ENCODE measurements around the gene GJB2. TPM values are rescaled to one million over a fixed set of nuclear protein-coding genes. Genes with fewer than 3 reads are reported as not detected.
A peak's percentile ranks its signal among the peaks of the same experiment; 100 is the strongest.

The GJB2 gene
- total RNA-seq (2022): 12.9 and 15.5 TPM in 2 replicates
- percentile 53 among the genes with signal in this experiment for Bru-seq, nascent RNA
- BruChase-seq, experiment 1, labeled RNA remaining after a 6-hour chase: percentile 83 among the genes with signal in this experiment
- percentile 68 among the genes with signal in this experiment for BruChase-seq, experiment 2, labeled RNA remaining after a 2-hour chase
- long read RNA-seq, transcript GJB2-202 (2 exons, 2,290 nt): major isoform, 16 of 18 reads
- long read RNA-seq, partial matches to known transcripts: 0 of 18 reads
- long read RNA-seq, other reads (novel, unspliced or antisense): 0 of 18 reads

DNA sequence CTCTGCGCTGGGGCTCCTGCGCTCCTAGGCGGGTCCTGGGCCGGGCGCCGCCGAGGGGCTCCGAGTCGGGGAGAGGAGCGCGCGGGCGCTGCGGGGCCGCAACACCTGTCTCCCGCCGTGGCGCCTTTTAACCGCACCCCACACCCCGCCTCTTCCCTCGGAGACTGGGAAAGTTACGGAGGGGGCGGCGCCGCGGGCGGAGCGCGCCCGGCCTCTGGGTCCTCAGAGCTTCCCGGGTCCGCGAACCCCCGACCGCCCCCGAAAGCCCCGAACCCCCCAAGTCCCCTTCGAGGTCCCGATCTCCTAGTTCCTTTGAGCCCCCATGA, at the start of gene GJB2:
TSS of gene GJB2 (minus strand) at position 103 of the 326 bp plus-strand sequence. CDS start 3,357 bp downstream, outside the sequence.
- Mint-ChIP-seq H3K27ac (ENCODE audit: low read depth, unreplicated experiment) (peak within 1 kb of the TSS; percentile 21), H3K4me3 (ENCODE audit: unreplicated experiment) (peak within 1 kb of the TSS; percentile 74)
- TF ChIP-seq, protein P1, sequence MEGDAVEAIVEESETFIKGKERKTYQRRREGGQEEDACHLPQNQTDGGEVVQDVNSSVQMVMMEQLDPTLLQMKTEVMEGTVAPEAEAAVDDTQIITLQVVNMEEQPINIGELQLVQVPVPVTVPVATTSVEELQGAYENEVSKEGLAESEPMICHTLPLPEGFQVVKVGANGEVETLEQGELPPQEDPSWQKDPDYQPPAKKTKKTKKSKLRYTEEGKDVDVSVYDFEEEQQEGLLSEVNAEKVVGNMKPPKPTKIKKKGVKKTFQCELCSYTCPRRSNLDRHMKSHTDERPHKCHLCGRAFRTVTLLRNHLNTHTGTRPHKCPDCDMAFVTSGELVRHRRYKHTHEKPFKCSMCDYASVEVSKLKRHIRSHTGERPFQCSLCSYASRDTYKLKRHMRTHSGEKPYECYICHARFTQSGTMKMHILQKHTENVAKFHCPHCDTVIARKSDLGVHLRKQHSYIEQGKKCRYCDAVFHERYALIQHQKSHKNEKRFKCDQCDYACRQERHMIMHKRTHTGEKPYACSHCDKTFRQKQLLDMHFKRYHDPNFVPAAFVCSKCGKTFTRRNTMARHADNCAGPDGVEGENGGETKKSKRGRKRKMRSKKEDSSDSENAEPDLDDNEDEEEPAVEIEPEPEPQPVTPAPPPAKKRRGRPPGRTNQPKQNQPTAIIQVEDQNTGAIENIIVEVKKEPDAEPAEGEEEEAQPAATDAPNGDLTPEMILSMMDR (IDR thresholded peaks at IDR 0.05; ENCODE audit: unreplicated experiment): no peak

DNA sequence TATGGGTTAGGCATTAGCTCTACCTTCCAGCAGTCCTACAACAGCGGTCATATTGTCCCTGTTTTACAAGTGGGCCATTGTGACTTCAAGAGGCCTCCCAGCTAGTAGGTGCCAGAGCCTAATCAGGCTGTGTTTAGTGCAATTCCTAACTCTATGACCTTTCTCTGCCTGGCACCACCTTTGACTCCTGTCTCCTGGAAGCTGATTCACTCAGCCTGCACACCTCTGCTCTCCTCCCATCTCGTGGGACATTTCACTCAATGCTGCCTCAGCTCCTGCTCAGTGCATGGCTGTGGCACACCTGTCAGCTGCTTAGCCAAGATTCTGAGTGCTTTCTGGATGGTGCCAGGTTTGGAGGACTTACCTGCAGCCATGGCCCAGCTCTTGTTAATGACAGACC, 48.9 kb upstream of the GJB2 start:
- Mint-ChIP-seq H3K36me3 (ENCODE audit: insufficient read depth, unreplicated experiment) (peaks cover 9% of the 10 kb centered on the region), H3K4me1 (ENCODE audit: insufficient read depth, unreplicated experiment) (no peaks in the 10 kb centered on the region), H3K27me3 (ENCODE audit: insufficient read depth, unreplicated experiment) (no peaks in the 10 kb centered on the region), H3K4me3 (ENCODE audit: unreplicated experiment) (no peak overlapping the region), H3K9me3 (ENCODE audit: unreplicated experiment) (peaks cover 7% of the 10 kb centered on the region), H3K27ac (ENCODE audit: low read depth, unreplicated experiment) (no peak overlapping the region)
- CTCF ChIA-PET: no interaction called here
- intact Hi-C loops (cut with micrococcal nuclease): no loop called here
- BruUV-seq (replicated peaks): no TSS peak
- DNase-seq (ENCODE audit: unreplicated experiment): no peak
- POLR2A ChIA-PET: no interaction called here
- TF ChIP-seq, protein P1 (IDR thresholded peaks at IDR 0.05; ENCODE audit: unreplicated experiment): no peak

More for the DNA sequence above, at the start of gene GJB2:
- ChIA-PET CTCF (interaction anchor here (1.0 to 1.4 kb wide), 2 partner anchors 11 to 280 kb away, joined by 3 to 6 read pairs; no protein-coding TSS in a partner anchor), POLR2A (interaction anchor here (1.2 to 1.4 kb wide), 2 partner anchors 580 to 709 kb away, joined by 3 to 7 read pairs; no protein-coding TSS in a partner anchor)
- no peak for DNase-seq (ENCODE audit: unreplicated experiment)
- BruUV-seq (replicated peaks): no TSS peak
- intact Hi-C loops (cut with micrococcal nuclease): loop anchor here (5.0 kb wide), 1 partner anchor 1285 kb away; no protein-coding TSS in a partner anchor
- no peaks in the 10 kb centered on the region for H3K9me3 Mint-ChIP-seq (ENCODE audit: unreplicated experiment)
- H3K36me3 Mint-ChIP-seq (ENCODE audit: insufficient read depth, unreplicated experiment): no peaks in the 10 kb centered on the region
- H3K27me3 Mint-ChIP-seq (ENCODE audit: insufficient read depth, unreplicated experiment): no peaks in the 10 kb centered on the region
- H3K4me1 Mint-ChIP-seq (ENCODE audit: insufficient read depth, unreplicated experiment): peaks cover 40% of the 10 kb centered on the region

DNA sequence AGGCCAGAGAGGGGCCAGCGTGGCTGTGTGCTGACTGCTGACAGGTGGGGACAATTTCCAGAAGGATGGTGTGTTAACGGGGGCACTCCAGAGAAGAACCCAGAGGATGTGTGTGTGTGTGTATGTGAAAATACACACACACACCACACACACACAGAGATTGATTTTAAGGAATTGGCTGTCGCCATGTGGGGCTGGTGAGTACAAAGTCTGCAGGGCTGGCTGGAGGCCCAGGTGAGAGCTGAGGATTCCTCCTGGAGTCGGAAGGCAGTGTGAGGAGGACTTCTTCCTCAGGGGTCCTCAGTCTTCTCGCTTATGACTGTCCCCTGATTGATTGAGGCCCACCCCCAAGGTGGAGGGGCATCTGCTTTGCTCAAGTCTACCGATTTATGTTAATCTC, 47.0 kb upstream of the GJB2 start:
- no peak for DNase-seq (ENCODE audit: unreplicated experiment)
- no TSS peak for BruUV-seq (replicated peaks)
- H3K9me3 Mint-ChIP-seq (ENCODE audit: unreplicated experiment): peaks cover 7% of the 10 kb centered on the region
- ChIA-PET CTCF (no interaction called here), POLR2A (no interaction called here)
- TF ChIP-seq, protein P1 (IDR thresholded peaks at IDR 0.05; ENCODE audit: unreplicated experiment): no peak
- peaks cover 9% of the 10 kb centered on the region for H3K36me3 Mint-ChIP-seq (ENCODE audit: insufficient read depth, unreplicated experiment)
- no peaks in the 10 kb centered on the region for H3K27me3 Mint-ChIP-seq (ENCODE audit: insufficient read depth, unreplicated experiment)
- intact Hi-C loops (cut with micrococcal nuclease): no loop called here
- H3K27ac Mint-ChIP-seq (ENCODE audit: low read depth, unreplicated experiment): no peak overlapping the region
- no peak overlapping the region for H3K4me3 Mint-ChIP-seq (ENCODE audit: unreplicated experiment)
- H3K4me1 Mint-ChIP-seq (ENCODE audit: insufficient read depth, unreplicated experiment): no peaks in the 10 kb centered on the region

DNA sequence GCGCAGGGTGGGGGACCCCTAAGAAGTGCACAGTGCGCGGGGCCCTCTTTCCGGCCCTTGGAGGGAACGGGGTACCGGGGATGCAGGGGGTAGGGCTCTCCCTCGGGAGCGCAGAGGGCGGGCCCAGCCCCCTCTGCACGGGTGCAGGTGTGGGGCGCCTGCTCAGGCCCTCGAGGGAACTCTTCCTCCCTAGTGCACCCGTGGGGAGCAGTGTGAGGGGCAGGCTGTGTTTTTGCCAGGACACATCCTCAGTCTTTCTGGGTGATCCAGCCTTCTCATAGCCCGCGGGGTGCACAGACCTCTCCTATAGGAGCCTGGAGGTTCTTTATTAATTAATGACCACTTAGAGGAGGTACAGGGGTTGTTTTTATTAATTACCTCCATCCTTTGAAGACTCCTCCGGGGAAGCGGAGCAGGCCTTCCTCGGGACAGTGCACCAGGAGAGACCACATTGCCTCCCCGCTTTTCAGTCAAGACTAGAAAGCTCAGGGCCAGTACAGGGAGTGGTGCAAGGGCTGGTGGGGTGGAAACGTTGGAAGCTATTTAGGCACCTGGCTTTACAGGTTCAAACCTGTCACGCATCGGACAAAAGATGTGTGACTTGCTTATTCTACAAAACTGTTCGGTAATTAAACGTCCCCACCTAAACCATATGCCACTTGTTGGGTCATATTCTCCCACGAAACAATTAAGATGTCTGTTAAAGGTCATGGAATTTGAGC, 40.0 kb upstream of the GJB2 start:
- TF ChIP-seq, protein P1 (IDR thresholded peaks at IDR 0.05; ENCODE audit: unreplicated experiment): no peak
- Mint-ChIP-seq H3K9me3 (ENCODE audit: unreplicated experiment) (no peaks in the 10 kb centered on the region), H3K27me3 (ENCODE audit: insufficient read depth, unreplicated experiment) (no peaks in the 10 kb centered on the region), H3K4me3 (ENCODE audit: unreplicated experiment) (no peak overlapping the region), H3K4me1 (ENCODE audit: insufficient read depth, unreplicated experiment) (no peaks in the 10 kb centered on the region), H3K27ac (ENCODE audit: low read depth, unreplicated experiment) (no peak overlapping the region), H3K36me3 (ENCODE audit: insufficient read depth, unreplicated experiment) (no peaks in the 10 kb centered on the region)
- BruUV-seq (replicated peaks): no TSS peak
- intact Hi-C loops (cut with micrococcal nuclease): no loop called here
- no peak for DNase-seq (ENCODE audit: unreplicated experiment)
- POLR2A ChIA-PET: no interaction called here
- CTCF ChIA-PET: interaction anchor here (0.6 kb wide), 3 partner anchors 30 to 280 kb away, joined by 3 to 4 read pairs (median 3); no protein-coding TSS in a partner anchor

Measured in MCF 10A (cell line).